SK-N-SH treated with all-trans-retinoic acid at 6 μM for 48 hours (cell line): ENCODE results near the gene RNF40.

Source experiments
- ATAC-seq: fragments of 200-7000 bp; cut with Tn5 transposase; 3 replicates; pipeline ENCODE4 v1.9.1; 2020; ENCODE audit warnings: mild to moderate bottlenecking, moderate library complexity
- ARNTL ChIP-seq: fragments of 450-650 bp; formaldehyde crosslinking; IDR thresholded peaks from 2 replicates; pipeline ENCODE4 v1.5.0; 2020; ENCODE audit warnings: low read depth, mild to moderate bottlenecking, moderate library complexity, borderline replicate concordance
- BACH2 ChIP-seq: fragments of 250-450 bp; sonication (Bioruptor Pico); IDR thresholded peaks from 2 replicates; pipeline ENCODE4 v1.9.0; 2021; ENCODE audit warnings: mild to moderate bottlenecking, borderline replicate concordance
- CSDC2 ChIP-seq: fragments of 250-450 bp; sonication (Bioruptor Pico); IDR thresholded peaks from 2 replicates; pipeline ENCODE4 v1.5.0; 2020; ENCODE audit warnings: mild to moderate bottlenecking, moderate library complexity
- CSRNP3 ChIP-seq: fragments of 250-450 bp; sonication (Bioruptor Pico); IDR thresholded peaks from 2 replicates; pipeline ENCODE4 v1.5.1; 2021; ENCODE audit warnings: mild to moderate bottlenecking, moderate library complexity
- ESRRG ChIP-seq: fragments of 250-450 bp; sonication (Bioruptor Pico); IDR thresholded peaks from 2 replicates; pipeline ENCODE4 v1.6.1; 2021; ENCODE audit warnings: mild to moderate bottlenecking
- GLIS3 ChIP-seq: fragments of 250-450 bp; sonication (Bioruptor Pico); IDR thresholded peaks from 2 replicates; pipeline ENCODE4 v1.5.0; 2020; ENCODE audit warnings: mild to moderate bottlenecking, moderate library complexity
- OSR1 ChIP-seq: fragments of 250-450 bp; sonication (Bioruptor Pico); IDR thresholded peaks from 2 replicates; pipeline ENCODE4 v1.8.0; 2022; ENCODE audit warnings: moderate library complexity, mild to moderate bottlenecking, inconsistent platforms
- PATZ1 ChIP-seq: fragments of 250-450 bp; sonication (Bioruptor Pico); IDR thresholded peaks from 2 replicates; pipeline ENCODE4 v1.8.0; 2020; ENCODE audit warnings: mild to moderate bottlenecking, moderate library complexity, borderline replicate concordance
- PPARA ChIP-seq: fragments of 250-450 bp; sonication (Bioruptor Pico); IDR thresholded peaks from 2 replicates; pipeline ENCODE4 v1.5.0; 2020; ENCODE audit warnings: mild to moderate bottlenecking, borderline replicate concordance
- RARB ChIP-seq: fragments of 250-450 bp; sonication (Bioruptor Pico); IDR thresholded peaks from 2 replicates; pipeline ENCODE4 v1.8.0; 2021; ENCODE audit warnings: mild to moderate bottlenecking, moderate library complexity
- SNAI2 ChIP-seq: fragments of 250-450 bp; sonication (Bioruptor Pico); IDR thresholded peaks from 2 replicates; pipeline ENCODE4 v1.5.0; 2020; ENCODE audit warnings: mild to moderate bottlenecking, moderate library complexity
- TOX ChIP-seq: fragments of 250-450 bp; sonication (Bioruptor Pico); IDR thresholded peaks from 2 replicates; pipeline ENCODE4 v1.8.0; 2021; ENCODE audit warnings: mild to moderate bottlenecking, moderate library complexity, borderline replicate concordance
- TSHZ2 ChIP-seq: fragments of 250-450 bp; sonication (Bioruptor Pico); IDR thresholded peaks from 2 replicates; pipeline ENCODE4 v1.5.0; 2020; ENCODE audit warnings: mild to moderate bottlenecking, moderate library complexity
- ZC3H10 ChIP-seq: fragments of 250-450 bp; sonication (Bioruptor Pico); IDR thresholded peaks from 2 replicates; pipeline ENCODE4 v1.5.1; 2021; ENCODE audit warnings: mild to moderate bottlenecking, moderate library complexity
- ZFP3 ChIP-seq: fragments of 250-450 bp; sonication (Bioruptor Pico); IDR thresholded peaks from 2 replicates; pipeline ENCODE4 v1.5.0; 2020; ENCODE audit warnings: mild to moderate bottlenecking, moderate library complexity
- ZFP30 ChIP-seq: fragments of 450-650 bp; formaldehyde crosslinking; IDR thresholded peaks from 2 replicates; pipeline ENCODE4 v1.5.0; 2022; ENCODE audit warnings: mild to moderate bottlenecking, moderate library complexity
- ZNF565 ChIP-seq: fragments of 450-650 bp; formaldehyde crosslinking; conservative IDR thresholded peaks from 2 replicates; pipeline ENCODE4 v1.5.0; 2020; ENCODE audit warnings: low read depth, mild to moderate bottlenecking, moderate library complexity
- ZNF70 ChIP-seq: fragments of 450-650 bp; formaldehyde crosslinking; IDR thresholded peaks from 2 replicates; pipeline ENCODE4 v1.5.0; 2020; ENCODE audit warnings: mild to moderate bottlenecking, moderate library complexity
- ZNF8 ChIP-seq: fragments of 450-650 bp; formaldehyde crosslinking; IDR thresholded peaks from 2 replicates; pipeline ENCODE4 v1.5.0; 2020; ENCODE audit warnings: mild to moderate bottlenecking, moderate library complexity
- TF ChIP-seq, protein P1 (sequence below): fragments of 250-450 bp; sonication (Bioruptor Pico); IDR thresholded peaks from 2 replicates; pipeline ENCODE4 v1.5.1; 2020; ENCODE audit warnings: low read depth, mild to moderate bottlenecking, moderate library complexity

RNF40 gene

GRCh38 chr16:30728321-30728720 is 33.8 kb upstream of the RNF40 start:
- no peak for TF ChIP-seq ZNF565 (CRISPR knock-in tag)
- ATAC-seq = no peak

GRCh38 chr16:30728899-30729672 is 33.0 kb upstream of the RNF40 start:
- no peak for ATAC-seq
- TF ChIP-seq ESRRG = no peak
- no peak for TF ChIP-seq ZNF565 (CRISPR knock-in tag)
- no peak for TF ChIP-seq ZNF8 (CRISPR knock-in tag)
- no peak for TF ChIP-seq ZNF70 (CRISPR knock-in tag)
- no peak for TF ChIP-seq BACH2

GRCh38 chr16:30731411-30731810 is 30.7 kb upstream of the RNF40 start:
- no peak for TF ChIP-seq PATZ1 (CRISPR knock-in tag)
- no peak for TF ChIP-seq ARNTL (CRISPR knock-in tag)
- TF ChIP-seq ZC3H10 (CRISPR knock-in tag) = no peak
- no peak for TF ChIP-seq PPARA (CRISPR knock-in tag)
- TF ChIP-seq ZNF8 (CRISPR knock-in tag) = no peak
- TF ChIP-seq ZNF70 (CRISPR knock-in tag) = no peak
- no peak for TF ChIP-seq TOX
- no peak for TF ChIP-seq TSHZ2 (CRISPR knock-in tag)
- TF ChIP-seq ESRRG = no peak
- TF ChIP-seq BACH2 = no peak
- TF ChIP-seq RARB = no peak
- TF ChIP-seq, protein P1, sequence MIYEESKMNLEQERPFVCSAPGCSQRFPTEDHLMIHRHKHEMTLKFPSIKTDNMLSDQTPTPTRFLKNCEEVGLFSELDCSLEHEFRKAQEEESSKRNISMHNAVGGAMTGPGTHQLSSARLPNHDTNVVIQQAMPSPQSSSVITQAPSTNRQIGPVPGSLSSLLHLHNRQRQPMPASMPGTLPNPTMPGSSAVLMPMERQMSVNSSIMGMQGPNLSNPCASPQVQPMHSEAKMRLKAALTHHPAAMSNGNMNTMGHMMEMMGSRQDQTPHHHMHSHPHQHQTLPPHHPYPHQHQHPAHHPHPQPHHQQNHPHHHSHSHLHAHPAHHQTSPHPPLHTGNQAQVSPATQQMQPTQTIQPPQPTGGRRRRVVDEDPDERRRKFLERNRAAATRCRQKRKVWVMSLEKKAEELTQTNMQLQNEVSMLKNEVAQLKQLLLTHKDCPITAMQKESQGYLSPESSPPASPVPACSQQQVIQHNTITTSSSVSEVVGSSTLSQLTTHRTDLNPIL (CRISPR knock-in tag) = no peak
- no peak for TF ChIP-seq SNAI2 (CRISPR knock-in tag)
- no peak for TF ChIP-seq CSDC2 (CRISPR knock-in tag)
- no peak for TF ChIP-seq GLIS3 (CRISPR knock-in tag)
- TF ChIP-seq ZFP3 (CRISPR knock-in tag) = no peak
- ATAC-seq = no peak; the same call in 2 of the 3 replicates

- ATAC-seq = no peak
- TF ChIP-seq ZFP30 (CRISPR knock-in tag) (no peak), ARNTL (CRISPR knock-in tag) (no peak), ZNF565 (CRISPR knock-in tag) (no peak), TSHZ2 (CRISPR knock-in tag) (no peak), CSRNP3 (CRISPR knock-in tag) (no peak), CSDC2 (CRISPR knock-in tag) (no peak), ZC3H10 (CRISPR knock-in tag) (no peak), GLIS3 (CRISPR knock-in tag) (no peak), ZFP3 (CRISPR knock-in tag) (no peak), RARB (no peak), OSR1 (CRISPR knock-in tag) (no peak)
- TF ChIP-seq, protein P1 (CRISPR knock-in tag) = no peak
These were observed 24.9 kb upstream of the RNF40 start for GRCh38 chr16:30736995-30737793.
